ENCODE data around the gene TLCD1.
"Not testable (repeated sequence)": the region's sequence is repeated elsewhere in the genome, so short reads cannot be mapped to it uniquely, and the experiment has no call there.

The TLCD1 gene

DNA sequence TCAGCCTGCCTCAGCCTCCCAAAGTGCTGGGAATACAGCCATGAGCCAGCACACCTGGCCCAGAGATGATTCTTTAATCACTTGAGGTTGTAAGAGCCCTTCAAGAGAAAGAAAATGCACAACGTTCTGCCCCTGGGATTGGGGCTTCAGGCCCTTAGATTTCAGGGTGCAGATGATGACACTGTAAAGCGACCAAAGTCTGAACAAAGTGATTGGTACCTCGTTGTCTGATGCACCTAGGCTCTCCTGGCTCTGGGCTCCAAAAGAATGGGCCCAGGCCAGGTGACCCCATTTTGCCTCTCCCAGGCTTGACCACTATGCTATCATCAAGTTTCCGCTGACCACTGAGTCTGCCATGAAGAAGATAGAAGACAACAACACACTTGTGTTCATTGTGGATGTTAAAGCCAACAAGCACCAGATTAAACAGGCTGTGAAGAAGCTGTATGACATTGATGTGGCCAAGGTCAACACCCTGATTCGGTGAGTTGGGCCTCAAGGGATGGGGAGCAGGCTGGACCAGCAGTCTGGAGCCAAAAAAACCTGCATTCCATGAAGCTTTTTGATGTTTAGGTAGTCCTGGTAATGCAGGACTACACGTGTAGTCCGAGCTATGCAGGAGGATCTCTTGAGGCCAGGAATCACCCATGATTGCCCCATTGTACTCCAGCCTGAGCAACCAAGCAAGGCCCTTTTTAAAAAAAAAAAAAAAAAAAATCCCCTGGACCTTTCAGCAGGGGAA lies 3.4 kb downstream of the TLCD1 start:
- Histone ChIP-seq H3K27me3 (ENCODE audit: insufficient read depth, low read depth, severe bottlenecking) (no peaks in the 10 kb centered on the region), H3K4me3 (ENCODE audit: low read depth, low read length) (no peak overlapping the region), H3K9me3 (ENCODE audit: severe bottlenecking) (no peaks in the 10 kb centered on the region), H3K27ac (peak overlapping the region; percentile 46), H3K36me3 (peaks cover 61% of the 10 kb centered on the region)
- no peak for DNase-seq
- TF ChIP-seq, protein P1, sequence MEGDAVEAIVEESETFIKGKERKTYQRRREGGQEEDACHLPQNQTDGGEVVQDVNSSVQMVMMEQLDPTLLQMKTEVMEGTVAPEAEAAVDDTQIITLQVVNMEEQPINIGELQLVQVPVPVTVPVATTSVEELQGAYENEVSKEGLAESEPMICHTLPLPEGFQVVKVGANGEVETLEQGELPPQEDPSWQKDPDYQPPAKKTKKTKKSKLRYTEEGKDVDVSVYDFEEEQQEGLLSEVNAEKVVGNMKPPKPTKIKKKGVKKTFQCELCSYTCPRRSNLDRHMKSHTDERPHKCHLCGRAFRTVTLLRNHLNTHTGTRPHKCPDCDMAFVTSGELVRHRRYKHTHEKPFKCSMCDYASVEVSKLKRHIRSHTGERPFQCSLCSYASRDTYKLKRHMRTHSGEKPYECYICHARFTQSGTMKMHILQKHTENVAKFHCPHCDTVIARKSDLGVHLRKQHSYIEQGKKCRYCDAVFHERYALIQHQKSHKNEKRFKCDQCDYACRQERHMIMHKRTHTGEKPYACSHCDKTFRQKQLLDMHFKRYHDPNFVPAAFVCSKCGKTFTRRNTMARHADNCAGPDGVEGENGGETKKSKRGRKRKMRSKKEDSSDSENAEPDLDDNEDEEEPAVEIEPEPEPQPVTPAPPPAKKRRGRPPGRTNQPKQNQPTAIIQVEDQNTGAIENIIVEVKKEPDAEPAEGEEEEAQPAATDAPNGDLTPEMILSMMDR (IDR thresholded peaks at IDR 0.05; ENCODE audit: low read depth, low read length) = no peak

DNA sequence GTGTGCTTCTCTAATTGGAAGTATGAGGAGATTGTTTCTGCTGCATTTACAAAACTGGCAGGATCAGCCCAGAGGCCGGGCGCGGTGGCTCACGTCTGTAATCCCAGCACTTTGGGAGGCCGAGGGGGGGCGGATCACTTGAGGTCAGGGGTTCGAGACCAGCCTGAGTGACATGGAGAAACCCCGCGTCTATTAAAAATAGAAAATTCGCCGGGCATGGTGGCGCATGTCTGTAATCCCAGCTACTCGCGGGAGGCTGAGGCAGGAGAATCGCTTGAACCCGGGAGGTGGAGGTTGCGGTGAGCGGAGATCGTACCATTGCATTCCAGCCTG lies 5.1 kb downstream of the TLCD1 start:
- H3K27ac ChIP-seq = peak overlapping the region; percentile 96
- H3K36me3 ChIP-seq = peaks cover 61% of the 10 kb centered on the region

GRCh38 chr17:28720247-28720996 lies 5.6 kb downstream of the TLCD1 start:
- H3K9me3 ChIP-seq (ENCODE audit: severe bottlenecking) = no peaks in the 10 kb centered on the region
- H3K36me3 ChIP-seq = peaks cover 56% of the 10 kb centered on the region
- H3K4me3 ChIP-seq (ENCODE audit: low read depth, low read length) = peak overlapping the region; percentile 96
- TF ChIP-seq, protein P1 (IDR thresholded peaks at IDR 0.05; ENCODE audit: low read depth, low read length) = no peak
- no peak for DNase-seq
- H3K27ac ChIP-seq = peak overlapping the region; percentile 96
- no peaks in the 10 kb centered on the region for H3K27me3 ChIP-seq (ENCODE audit: insufficient read depth, low read depth, severe bottlenecking)

More for the DNA sequence above, 5.1 kb downstream of the TLCD1 start:
- not testable (repeated sequence) for H3K9me3 ChIP-seq (ENCODE audit: severe bottlenecking); H3K27me3 ChIP-seq (ENCODE audit: insufficient read depth, low read depth, severe bottlenecking); DNase-seq
- H3K4me3 ChIP-seq (ENCODE audit: low read depth, low read length) = peak overlapping the region; percentile 96

DNA sequence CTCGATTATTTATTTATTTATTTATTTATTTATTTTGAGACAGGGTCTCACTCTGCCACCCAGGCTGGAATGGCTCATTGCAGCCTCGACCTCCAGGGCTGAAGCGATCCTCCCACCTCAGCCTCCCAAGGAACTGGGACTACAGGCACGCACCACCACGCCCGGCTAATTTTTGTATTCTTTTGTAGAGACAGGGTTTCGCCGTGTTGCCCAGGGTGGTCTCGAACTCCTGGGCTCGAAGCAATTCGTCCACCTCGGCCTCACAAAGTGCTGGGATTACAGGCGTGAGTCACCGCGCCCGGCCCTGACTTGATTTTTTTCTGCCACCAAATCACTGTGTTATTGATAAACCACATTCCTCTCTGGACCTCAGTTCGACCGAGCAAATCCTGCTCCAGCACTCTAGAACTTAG lies 7.0 kb downstream of the TLCD1 start:
- peak overlapping the region; percentile 96 for H3K27ac ChIP-seq
- no peak for DNase-seq
- H3K4me3 ChIP-seq (ENCODE audit: low read depth, low read length) = peak overlapping the region; percentile 96
- TF ChIP-seq, protein P1 (IDR thresholded peaks at IDR 0.05; ENCODE audit: low read depth, low read length) = no peak
- H3K27me3 ChIP-seq (ENCODE audit: insufficient read depth, low read depth, severe bottlenecking) = no peaks in the 10 kb centered on the region
- H3K9me3 ChIP-seq (ENCODE audit: severe bottlenecking) = no peaks in the 10 kb centered on the region
- H3K36me3 ChIP-seq = peaks cover 42% of the 10 kb centered on the region

DNA sequence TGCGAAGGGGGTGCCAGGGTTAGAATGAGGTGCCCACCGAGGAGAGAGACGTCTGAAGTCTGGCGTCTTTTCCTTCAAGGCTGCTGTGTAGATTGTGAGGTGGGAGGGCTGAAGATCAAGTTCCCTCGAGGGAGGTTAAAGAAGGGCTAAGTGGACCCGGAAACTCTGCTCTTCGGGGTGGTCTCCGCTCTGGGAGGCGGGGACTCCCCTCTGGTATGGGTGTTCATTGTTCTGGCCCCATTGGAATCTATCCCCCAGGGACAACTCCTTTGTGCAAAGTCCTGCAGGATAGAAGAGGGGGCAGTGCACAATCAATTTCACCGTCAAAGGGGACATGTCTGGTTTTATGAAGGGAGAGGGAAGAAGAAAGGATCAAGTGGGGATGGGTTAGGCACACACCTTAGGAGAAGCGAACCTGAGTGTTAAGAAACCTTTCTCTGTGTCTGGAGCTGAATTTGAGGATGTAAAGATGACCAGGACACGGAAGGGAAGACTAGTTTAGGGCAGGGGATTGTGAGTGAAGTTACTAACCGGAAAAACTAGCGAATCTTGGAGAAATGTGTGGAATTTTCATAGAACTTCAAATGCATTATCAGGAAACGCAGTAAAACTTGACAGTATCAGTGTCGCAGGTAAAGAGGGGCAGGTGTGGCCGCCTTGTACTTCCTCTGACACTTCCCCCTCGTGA lies 7.6 kb downstream of the TLCD1 start:
- DNase-seq = no peak
- H3K36me3 ChIP-seq = peaks cover 36% of the 10 kb centered on the region
- TF ChIP-seq, protein P1 (IDR thresholded peaks at IDR 0.05; ENCODE audit: low read depth, low read length) = no peak
- H3K27me3 ChIP-seq (ENCODE audit: insufficient read depth, low read depth, severe bottlenecking) = no peaks in the 10 kb centered on the region
- H3K9me3 ChIP-seq (ENCODE audit: severe bottlenecking) = no peaks in the 10 kb centered on the region
- H3K27ac ChIP-seq = peak overlapping the region; percentile 96
- no peak overlapping the region for H3K4me3 ChIP-seq (ENCODE audit: low read depth, low read length)
